GM23248 (cell line): ENCODE data around the gene TMPRSS5.

Experiments
- EZH2 ChIP-seq: fragments of 200-600 bp; sonication (generic); IDR thresholded peaks from 2 replicates; pipeline ENCODE4 v1.6.1; 2018; ENCODE audit warnings: antibody characterized with exemption, mild to moderate bottlenecking; ENCODE audit not compliant: insufficient read depth, poor library complexity, severe bottlenecking
- EZH2phosphoT487 ChIP-seq: fragments of 200-600 bp; sonication (generic); IDR thresholded peaks from 2 replicates; pipeline ENCODE4 v1.6.1; 2018; ENCODE audit warnings: antibody characterized with exemption, moderate library complexity, mild to moderate bottlenecking, low read depth; ENCODE audit not compliant: insufficient read depth

GRCh38 chr11:113667801-113668200 lies 38.3 kb downstream of the TMPRSS5 start:
- TF ChIP-seq EZH2, result no peak
- TF ChIP-seq EZH2phosphoT487, result no peak
